NCI-H2107 (cell line): ENCODE results near the gene SHISA3.

Experiments used
- DNase-seq: peaks from one replicate; lab custom pipeline; 2025; lab: John Stamatoyannopoulos, UW

Gene SHISA3

GRCh38 chr4:42446823-42447222 is 49.5 kb downstream of the SHISA3 start:
- no peak for DNase-seq
